Right atrium auricular region (tissue), 2 donors: ENCODE measurements around the gene ITGA3. TPM values are rescaled to one million over a fixed set of nuclear protein-coding genes. Genes with fewer than 3 reads are reported as not detected.

Source experiments
- DNase-seq: peaks from one replicate; pipeline ENCODE4 v3.0.0-alpha.2; 2019; ENCODE audit warnings: low spot score
- H3K27ac ChIP-seq, 2 donors: fragments of 200-600 bp; sonication (generic); 1 replicate in 1 of 2; 2 replicates in 1 of 2; pipeline ENCODE4 v1.5.1; 2016 to 2019
- H3K27me3 ChIP-seq, 2 donors: fragments of 200-600 bp; sonication (generic); one replicate each; pipeline versions ENCODE4 v1.5.1 to v1.6.0; 2017 to 2019
- H3K36me3 ChIP-seq: fragments of 200-600 bp; sonication (generic); one replicate; pipeline ENCODE4 v1.5.1; 2016
- H3K4me1 ChIP-seq, 2 donors: fragments of 200-600 bp; sonication (generic); one replicate each; pipeline versions ENCODE4 v1.5.1 to v1.6.0; 2017 to 2019
- H3K4me3 ChIP-seq, 2 donors: fragments of 200-600 bp; sonication (generic); 1 replicate in 1 of 2; 2 replicates in 1 of 2; pipeline ENCODE4 v1.5.1; 2017 to 2019; ENCODE audit warnings: mild to moderate bottlenecking in 1 of 2, moderate library complexity in 1 of 2
- H3K9me3 ChIP-seq, 2 donors: fragments of 200-600 bp; sonication (generic); one replicate each; pipeline ENCODE4 v1.5.1; 2019
- CTCF ChIP-seq, 2 donors: fragments of 200-600 bp; sonication (generic); IDR thresholded peaks; one replicate each; pipeline ENCODE4 v1.5.1; 2019; ENCODE audit warnings: antibody characterized with exemption in 2 of 2
- total RNA-seq, 2 donors: library from RNA; depleted of rRNA; stranded (reverse); fragments of >200 nt; gene quantifications; one replicate each; pipeline ENCODE4 v1.1.0, GENCODE V29; 2016

ITGA3 gene
- total RNA-seq, 2 donors from 2014 or later: 29.5 to 61.8 TPM

DNA sequence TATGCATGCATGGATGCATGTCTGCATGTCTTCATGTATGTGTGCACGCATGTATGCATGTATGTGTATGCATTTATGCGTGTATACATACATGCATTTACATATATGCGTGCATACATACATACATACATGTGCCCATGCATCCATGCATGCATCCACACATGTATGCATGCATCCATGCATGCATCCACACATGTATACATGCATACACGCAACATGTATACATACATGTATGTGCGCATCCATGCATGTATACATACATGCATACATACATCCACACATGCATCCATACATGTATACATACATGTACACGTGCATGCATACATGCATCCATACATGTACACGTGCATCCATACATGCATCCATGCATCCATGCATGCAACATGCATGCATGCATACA is 31.1 kb upstream of the ITGA3 start:
- Histone ChIP-seq H3K36me3 (no peaks in the 10 kb centered on the region), H3K4me3 (no peak overlapping the region), H3K9me3 (no peaks in the 10 kb centered on the region), H3K27me3 (no peaks in the 10 kb centered on the region), H3K27ac (no peak overlapping the region), H3K4me1 (peaks cover 0 to 23% of the 10 kb centered on the region in 2 donors)
- TF ChIP-seq CTCF (IDR thresholded peaks at IDR 0.05): no peak
- no peak for DNase-seq

DNA sequence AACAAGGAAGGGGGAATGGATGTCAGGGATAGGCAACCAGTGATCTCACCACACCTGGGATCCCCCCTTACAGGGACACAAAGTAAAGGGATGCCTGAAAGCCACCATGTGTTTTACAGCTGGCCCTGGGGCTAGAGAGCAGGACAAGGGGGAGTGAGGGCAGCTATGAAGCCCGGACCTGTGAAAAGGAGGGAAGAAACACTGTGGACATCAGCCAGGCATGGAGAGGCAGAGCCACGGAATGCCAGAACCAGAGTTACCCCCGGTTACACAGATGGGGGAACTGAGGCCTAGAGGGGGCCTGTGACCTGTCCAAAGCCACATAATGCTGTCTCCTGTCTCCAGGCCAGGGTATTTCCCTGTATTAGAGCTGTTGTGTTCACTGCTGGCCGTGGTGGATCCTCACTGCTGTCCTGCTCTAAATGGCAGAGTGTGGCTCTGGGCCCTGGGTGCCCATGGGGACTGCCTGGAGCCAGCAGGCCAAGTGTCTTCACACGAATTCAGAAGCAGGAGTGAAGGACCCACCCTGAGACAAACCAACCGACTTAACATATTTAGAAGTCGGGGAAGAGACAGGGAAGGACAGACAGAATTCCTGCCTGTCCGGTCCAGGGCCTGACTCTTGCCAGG is 29.7 kb upstream of the ITGA3 start:
- peak; percentile 34 for DNase-seq
- H3K27me3 ChIP-seq: no peaks in the 10 kb centered on the region
- H3K9me3 ChIP-seq: no peaks in the 10 kb centered on the region
- TF ChIP-seq CTCF (IDR thresholded peaks at IDR 0.05): no peak
- H3K36me3 ChIP-seq: no peaks in the 10 kb centered on the region
- no peak overlapping the region for H3K27ac ChIP-seq
- no peak overlapping the region for H3K4me3 ChIP-seq
- H3K4me1 ChIP-seq: peaks cover 0 to 23% of the 10 kb centered on the region in 2 donors

- no peaks in the 10 kb centered on the region for H3K9me3 ChIP-seq
- peak; percentile 91 for DNase-seq
- no peaks in the 10 kb centered on the region for H3K36me3 ChIP-seq
- no peak overlapping the region for H3K27ac ChIP-seq
- H3K4me3 ChIP-seq: peak overlapping the region in 1 of 2 donors; percentile 32
- TF ChIP-seq CTCF (IDR thresholded peaks at IDR 0.05): peak; percentile 95 to 97
- no peaks in the 10 kb centered on the region for H3K27me3 ChIP-seq
- H3K4me1 ChIP-seq: peaks cover 0 to 23% of the 10 kb centered on the region in 2 donors
Observed at GRCh38 chr17:50026837-50027171, 29.1 kb upstream of the ITGA3 start.

DNA sequence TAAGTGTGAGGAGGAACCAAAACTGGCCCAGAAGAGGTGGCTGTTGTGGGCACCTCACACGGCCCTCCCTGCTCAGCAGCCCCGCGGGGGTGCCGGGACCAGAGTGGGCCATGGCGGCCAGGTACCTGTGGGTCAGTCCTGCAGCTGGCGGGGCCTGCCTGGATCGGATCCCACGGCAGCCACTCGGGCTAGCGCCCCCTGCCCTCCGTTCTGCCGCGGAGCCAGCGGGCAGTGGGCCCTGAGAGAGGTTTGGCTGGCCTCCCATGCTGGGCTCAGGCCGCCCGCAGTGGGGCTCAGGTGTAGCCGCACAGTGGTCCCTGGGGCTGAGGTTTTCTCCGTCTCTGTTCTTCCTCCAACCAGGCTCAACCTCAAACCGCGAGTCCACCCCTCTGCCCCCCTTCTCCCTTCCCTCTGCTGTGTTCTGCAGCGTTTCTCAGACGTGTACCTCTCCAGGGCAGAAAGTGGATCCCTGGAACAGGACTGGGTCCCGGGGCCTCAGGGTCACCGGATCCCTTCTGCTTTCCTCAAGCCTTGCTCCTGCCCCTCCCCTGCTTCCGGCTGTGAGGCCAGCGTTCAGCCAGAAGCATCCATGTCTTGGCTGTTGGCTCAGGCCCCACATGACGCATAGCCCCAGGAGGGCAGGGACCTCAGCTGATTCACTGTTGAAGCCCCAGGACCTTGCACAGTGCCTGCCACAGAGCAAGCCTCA is 28.6 kb upstream of the ITGA3 start:
- peak; percentile 70 for DNase-seq
- Histone ChIP-seq H3K27me3 (no peaks in the 10 kb centered on the region), H3K4me3 (peak overlapping the region in 1 of 2 donors; percentile 32), H3K36me3 (no peaks in the 10 kb centered on the region), H3K27ac (peak overlapping the region in 1 of 2 donors; percentile 33), H3K9me3 (no peaks in the 10 kb centered on the region), H3K4me1 (peaks cover 0 to 22% of the 10 kb centered on the region in 2 donors)
- TF ChIP-seq CTCF (IDR thresholded peaks at IDR 0.05): peak; percentile 5 to 34

DNA sequence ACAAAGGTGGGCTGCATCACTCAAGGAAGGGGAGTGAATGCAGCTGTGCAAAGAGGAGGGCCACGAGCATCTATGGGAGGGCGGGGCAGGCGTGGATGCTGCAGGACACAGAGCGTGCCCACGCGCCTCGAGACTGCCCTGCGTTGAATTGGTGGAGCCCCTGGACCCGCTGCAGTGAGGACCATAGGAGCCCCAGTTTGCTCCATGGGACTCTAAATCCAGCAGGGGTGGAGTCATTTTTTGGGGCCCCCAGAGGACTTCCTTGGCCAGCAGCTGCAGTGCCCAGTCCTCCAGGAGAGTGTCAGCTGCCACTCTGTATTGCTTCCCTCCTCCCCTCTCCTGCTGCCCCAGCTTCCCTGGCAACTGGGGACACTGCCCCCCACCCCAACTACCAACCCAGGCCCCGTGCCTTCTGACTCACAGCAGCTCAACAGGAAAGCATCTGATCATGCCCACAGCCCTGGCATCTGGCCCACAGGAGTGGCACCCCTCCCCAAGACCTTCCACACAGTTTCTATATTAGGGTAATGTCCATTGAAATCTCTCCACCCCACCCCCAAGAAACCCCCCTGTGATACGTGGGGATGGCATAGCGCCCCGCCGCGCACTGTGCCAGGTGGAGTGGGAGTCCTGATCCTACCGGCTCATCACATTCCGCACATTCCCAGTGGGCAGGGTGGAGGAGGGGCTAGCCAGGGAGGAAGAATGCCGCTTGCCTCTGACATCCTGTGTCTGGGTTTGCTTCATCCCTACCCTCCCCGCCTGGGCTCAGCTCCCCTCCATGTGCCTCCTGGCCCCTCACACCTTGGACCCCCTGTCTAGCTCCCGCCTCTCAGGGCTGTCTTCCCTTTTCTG is 27.8 kb upstream of the ITGA3 start:
- H3K27me3 ChIP-seq: no peaks in the 10 kb centered on the region
- TF ChIP-seq CTCF (IDR thresholded peaks at IDR 0.05): no peak
- no peaks in the 10 kb centered on the region for H3K9me3 ChIP-seq
- peak overlapping the region in 1 of 2 donors; percentile 32 for H3K4me3 ChIP-seq
- no peak overlapping the region for H3K27ac ChIP-seq
- H3K4me1 ChIP-seq: peaks cover 0 to 14% of the 10 kb centered on the region in 2 donors
- no peaks in the 10 kb centered on the region for H3K36me3 ChIP-seq
- peak; percentile 56 for DNase-seq
